Effector CD4-positive, alpha-beta T cell (primary cell): ENCODE measurements around the gene HTRA3. TPM values are rescaled to one million over a fixed set of nuclear protein-coding genes. Genes with fewer than 3 reads are reported as not detected.

ENCODE experiments used
- DNase-seq: peaks from one replicate; pipeline ENCODE4 v3.0.0-alpha.2; 2020
- total RNA-seq: gene quantifications from one replicate; lab custom pipeline; 2026; lab: John Stamatoyannopoulos, UW

Gene HTRA3
- total RNA-seq = not detected

DNA sequence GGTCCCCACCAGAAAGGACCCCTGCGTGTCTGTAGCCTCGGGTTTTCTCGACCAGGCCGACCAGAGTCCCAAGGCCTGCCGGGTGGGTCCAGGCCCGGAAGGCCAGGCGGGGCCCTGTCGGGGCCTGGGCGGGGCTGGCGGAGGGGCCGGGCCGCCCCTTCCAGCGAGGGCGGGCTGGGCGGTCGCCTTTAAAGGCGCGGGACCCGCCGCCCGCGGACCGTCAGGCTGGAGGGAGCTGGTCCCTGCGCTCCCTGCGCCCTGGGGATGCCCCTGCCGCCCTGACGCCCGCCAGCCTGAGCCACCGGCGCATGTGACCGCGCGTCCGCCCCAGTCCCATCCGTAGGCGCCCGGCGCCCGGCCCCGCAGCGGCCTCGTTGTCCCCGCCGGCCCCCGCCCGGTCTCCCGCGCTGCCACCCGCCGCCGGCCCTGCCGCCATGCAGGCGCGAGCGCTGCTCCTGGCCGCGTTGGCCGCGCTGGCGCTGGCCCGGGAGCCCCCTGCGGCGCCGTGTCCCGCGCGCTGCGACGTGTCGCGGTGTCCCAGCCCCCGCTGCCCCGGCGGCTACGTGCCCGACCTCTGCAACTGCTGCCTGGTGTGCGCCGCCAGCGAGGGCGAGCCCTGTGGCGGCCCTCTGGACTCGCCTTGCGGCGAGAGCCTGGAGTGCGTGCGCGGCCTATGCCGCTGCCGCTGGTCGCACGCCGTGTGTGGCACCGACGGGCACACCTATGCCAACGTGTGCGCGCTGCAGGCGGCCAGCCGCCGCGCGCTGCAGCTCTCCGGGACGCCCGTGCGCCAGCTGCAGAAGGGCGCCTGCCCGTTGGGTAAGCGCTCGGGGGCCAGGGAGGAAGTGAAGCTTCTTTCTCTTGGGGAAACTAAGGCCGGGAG, at the start of gene HTRA3:
Gene HTRA3, plus strand, starts transcription at position 220 of the 883 bp plus-strand sequence. Its CDS starts 215 bp downstream, at position 435.
- DNase-seq = no peak

GRCh38 chr4:8220661-8221450, 48.7 kb upstream of the HTRA3 start:
- no peak for DNase-seq

DNA sequence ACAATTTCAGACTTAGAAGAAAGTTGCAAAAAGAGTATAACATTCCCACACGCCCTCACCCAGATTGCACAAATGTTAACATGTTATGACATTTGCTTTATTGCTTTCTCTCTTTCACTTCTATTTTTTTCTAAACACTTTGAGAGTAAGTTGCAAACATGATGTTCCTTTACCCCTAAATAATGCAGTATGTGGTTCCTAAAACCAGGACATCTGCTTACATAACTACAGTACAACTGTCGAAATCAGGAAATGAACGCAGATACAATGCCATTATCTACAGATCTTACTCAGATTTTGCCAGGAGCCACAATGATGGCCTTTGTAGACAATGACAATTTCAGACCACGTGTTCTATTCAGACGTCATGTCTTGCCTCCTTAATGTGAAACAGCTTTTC, 48.1 kb upstream of the HTRA3 start:
- no peak for DNase-seq

- DNase-seq = no peak
Observed at GRCh38 chr4:8221985-8222384, 47.6 kb upstream of the HTRA3 start.

- no peak for DNase-seq
Observed at GRCh38 chr4:8222609-8223388, 46.8 kb upstream of the HTRA3 start.

DNA sequence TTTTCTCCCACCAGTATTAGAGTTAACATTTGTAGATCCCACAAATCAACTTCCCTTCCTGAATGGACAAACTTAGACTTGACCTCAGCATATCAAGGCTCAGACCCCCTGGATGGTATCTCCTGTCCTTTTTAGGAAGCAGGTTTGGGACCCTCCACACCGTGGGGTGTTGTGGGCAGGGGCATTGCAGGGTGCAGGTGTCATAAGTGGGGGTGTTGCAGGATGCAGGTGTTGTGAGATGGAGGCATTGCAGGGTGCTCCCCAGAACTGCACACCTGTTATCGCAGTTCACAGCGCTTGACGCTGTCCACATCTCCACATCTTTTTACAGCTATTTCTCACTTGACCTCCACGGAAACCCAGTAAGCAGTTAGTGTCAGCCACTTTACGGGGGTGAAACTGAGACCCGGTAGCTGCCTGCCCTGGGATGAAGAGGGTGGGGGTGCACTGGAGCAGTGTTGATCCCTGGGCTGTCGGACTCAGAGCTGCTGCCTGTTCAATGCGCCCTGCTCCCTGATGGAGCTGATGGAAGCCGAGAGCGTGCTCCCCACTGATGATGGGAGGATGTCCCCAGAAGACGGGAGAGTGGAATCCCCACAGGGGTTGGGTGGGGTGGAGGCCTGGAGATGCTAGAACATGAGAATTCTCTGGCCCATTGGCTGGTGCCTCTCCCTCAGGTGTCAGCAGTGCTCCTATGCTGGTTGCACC, 45.1 kb upstream of the HTRA3 start:
- DNase-seq = no peak

- no peak for DNase-seq
Observed at GRCh38 chr4:8224975-8225625, 44.5 kb upstream of the HTRA3 start.

DNA sequence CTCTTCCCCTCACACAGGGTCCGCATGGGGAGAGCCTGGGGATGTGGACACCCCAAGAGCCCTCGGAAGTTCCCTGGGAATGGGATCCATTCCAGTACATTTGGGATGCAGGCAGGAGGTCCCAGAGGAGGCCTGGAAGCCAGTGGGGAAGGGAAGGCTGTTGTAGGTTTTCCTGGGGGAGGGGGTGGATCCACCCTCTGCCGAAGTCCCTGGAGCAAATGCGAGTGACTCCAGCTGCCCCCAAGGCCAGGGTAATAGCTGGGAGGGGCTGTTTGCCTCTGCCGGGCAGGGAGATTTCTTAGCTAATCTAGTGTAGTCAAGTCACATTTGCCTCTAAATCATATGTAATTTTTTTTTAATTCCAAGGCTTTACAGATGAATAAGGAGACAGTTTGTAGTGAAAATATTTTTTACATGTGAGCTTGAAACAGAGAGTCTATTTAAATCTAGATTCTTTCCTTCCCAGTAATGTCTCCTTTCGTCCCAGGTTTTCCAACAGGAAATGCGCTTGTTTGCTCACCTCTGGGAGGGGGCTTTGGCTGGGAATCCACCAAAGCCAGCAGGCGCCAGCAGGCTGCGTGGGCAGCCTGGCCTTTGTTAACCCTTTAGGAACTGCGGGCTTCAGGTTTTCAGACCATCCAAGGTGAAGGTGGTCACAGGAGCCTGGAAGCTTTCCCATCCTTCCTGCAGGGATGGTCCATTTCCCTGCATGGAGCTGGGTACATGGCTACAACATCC, 43.7 kb upstream of the HTRA3 start:
- no peak for DNase-seq

DNA sequence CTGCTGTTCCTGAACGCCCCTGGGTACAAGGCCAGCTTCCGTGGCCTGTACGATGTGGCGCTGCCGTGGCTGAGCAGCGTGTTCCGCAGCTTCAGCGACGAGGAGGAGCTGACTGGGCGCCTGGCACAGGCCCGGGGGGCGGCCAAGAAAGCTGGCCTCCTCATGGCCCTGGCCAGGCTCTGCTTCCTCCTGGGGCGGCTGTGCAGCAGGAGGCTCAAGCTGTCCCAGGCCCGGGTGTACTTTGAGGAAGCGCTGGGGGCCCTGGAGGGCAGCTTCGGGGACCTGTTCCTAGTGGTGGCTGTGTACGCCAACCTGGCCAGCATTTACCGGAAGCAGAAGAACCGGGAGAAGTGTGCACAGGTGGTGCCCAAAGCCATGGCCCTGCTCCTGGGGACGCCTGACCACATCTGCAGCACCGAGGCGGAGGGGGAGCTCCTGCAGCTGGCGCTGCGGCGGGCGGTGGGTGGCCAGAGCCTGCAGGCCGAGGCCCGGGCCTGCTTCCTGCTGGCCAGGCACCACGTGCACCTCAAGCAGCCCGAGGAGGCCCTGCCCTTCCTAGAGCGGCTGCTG, 42.3 kb upstream of the HTRA3 start:
- no peak for DNase-seq

GRCh38 chr4:8227771-8228318, 41.7 kb upstream of the HTRA3 start:
- no peak for DNase-seq

GRCh38 chr4:8228319-8229250, 41.0 kb upstream of the HTRA3 start:
- peak; percentile 52 for DNase-seq

DNA sequence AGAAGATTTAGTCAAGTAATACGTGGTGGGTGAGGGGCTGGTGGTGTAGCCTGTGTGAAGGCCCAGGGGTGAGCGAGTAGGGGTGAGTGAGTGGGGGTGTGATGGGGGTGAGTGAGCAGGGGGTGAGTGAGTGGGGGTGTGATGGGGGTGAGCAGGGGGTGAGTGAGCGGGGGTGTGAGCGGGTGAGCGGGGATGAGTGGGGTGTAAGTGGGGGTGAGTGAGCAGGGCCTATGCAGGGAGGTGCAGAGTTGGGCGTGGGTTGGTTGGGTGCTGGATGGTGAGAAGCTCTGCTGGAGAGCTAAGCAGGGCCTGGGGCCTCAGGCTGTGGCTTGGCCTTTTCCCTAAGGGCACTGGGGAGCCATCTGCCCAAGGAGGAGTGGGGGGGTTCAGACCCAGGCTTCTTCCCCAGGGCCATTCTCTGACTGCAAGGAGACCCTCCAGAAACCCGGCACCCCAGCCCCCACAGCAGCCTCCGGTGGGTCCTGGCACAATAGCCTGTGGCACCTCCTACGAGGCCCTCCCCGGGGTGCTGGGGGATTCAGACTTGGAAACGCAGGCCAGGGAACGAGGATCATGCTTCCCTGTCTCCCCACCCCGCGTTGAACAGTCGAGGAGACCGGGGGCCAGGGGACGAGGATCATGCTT, 40.1 kb upstream of the HTRA3 start:
- DNase-seq = no peak

DNA sequence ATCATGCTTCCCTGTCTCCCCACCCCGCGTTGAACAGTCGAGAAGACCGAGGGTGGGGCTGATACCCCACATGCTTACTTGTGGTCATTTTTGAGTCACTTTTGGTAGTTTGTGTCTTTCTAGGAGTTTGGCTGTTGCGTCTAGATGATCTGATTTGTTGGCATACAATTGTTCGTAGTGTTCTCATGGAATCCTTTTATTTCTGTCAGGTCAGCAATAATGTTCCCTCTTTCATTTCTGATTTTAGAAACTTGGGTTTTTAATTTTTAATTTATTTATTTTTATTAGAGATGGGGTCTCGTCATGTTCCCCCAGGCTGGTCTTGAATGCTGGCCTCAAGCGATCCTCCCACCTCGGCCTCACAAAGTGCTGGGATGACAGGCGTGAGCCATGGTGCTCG, 39.5 kb upstream of the HTRA3 start:
- DNase-seq = no peak

DNA sequence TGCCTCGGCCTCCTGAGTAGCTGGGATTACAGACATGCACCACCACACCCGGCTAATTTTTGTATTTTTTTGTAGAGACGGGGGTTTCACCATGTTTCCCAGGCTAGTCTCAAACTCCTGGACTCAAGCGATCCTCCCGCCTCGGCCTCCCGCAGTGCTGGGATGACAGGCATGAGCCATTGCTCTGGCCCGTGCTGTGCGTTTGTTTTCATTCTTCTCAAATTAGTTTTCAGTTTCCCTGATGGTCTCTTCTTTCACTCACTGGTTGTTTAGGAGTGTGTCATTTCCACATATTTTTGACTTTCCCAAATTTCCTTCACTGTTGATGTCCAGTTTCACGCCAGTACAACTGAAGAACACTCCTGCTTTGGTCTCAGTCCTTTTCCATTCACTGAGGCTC, 38.7 kb upstream of the HTRA3 start:
- no peak for DNase-seq

DNA sequence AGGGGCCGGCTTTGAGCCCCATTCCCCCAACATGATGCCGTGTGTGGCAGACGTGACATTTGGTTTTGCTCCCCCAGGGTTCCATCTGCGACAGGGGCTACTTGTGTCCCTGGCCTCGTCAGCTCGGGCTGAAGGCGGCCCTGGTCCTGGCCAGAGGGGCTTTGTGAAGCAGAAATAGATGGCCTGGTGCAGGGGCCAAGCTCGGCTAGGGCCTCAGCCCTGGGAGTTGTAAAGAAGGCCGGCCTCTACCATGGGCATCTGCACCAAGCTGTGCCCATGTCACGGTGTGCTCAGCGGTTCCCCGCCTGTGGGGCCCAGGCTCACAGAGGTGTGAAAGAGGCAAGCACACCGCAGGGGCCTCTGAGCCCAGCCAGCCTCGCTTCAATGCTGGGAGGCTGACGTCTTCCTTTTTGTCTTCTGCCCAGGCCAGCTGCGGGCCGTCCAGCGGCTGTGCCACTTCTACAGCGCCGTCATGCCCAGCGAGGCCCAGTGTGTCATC, 38.0 kb upstream of the HTRA3 start:
- no peak for DNase-seq

- no peak for DNase-seq
Observed at GRCh38 chr4:8232748-8233147, 36.8 kb upstream of the HTRA3 start.

- DNase-seq = no peak
Observed at GRCh38 chr4:8233672-8234484, 35.7 kb upstream of the HTRA3 start.

GRCh38 chr4:8234715-8235114, 34.8 kb upstream of the HTRA3 start:
- DNase-seq = no peak
